Neural cell (in vitro differentiated cells): ENCODE data around the gene NSA2. TPM values are rescaled to one million over a fixed set of nuclear protein-coding genes. Genes with fewer than 3 reads are reported as not detected.

Source experiments
- H2AFZ ChIP-seq: fragments of 200-600, 300-800 bp; sonication (generic), shearing (Covaris generic); 2 replicates; pipeline ENCODE4 v1.6.0; 2014; ENCODE audit warnings: low read depth, mild to moderate bottlenecking, antibody characterized with exemption, low read length, moderate library complexity
- H3F3A ChIP-seq: fragments of 200-600 bp; shearing (Covaris generic); 2 replicates; pipeline ENCODE4 v1.6.1; 2016; ENCODE audit warnings: mild to moderate bottlenecking, moderate library complexity, mixed read lengths, antibody characterized with exemption, low read length; ENCODE audit not compliant: insufficient read depth, poor library complexity, severe bottlenecking
- H3K27ac ChIP-seq: fragments of 200-600, 300-800 bp; sonication (generic), shearing (Covaris generic); 2 replicates; pipeline ENCODE4 v1.5.1; 2014; ENCODE audit warnings: mild to moderate bottlenecking, low read length, moderate library complexity
- H3K27me3 ChIP-seq: fragments of 300-800, 200-600 bp; sonication (generic), shearing (Covaris generic); 2 replicates; pipeline ENCODE4 v1.6.0; 2014; ENCODE audit warnings: mild to moderate bottlenecking, low read depth, low read length, moderate library complexity; ENCODE audit not compliant: insufficient read depth
- H3K36me3 ChIP-seq: fragments of 300-800, 200-600 bp; sonication (generic), shearing (Covaris generic); 2 replicates; pipeline ENCODE4 v1.5.1; 2014; ENCODE audit warnings: mild to moderate bottlenecking, antibody characterized with exemption, low read length, moderate library complexity; ENCODE audit not compliant: insufficient read depth
- H3K4me2 ChIP-seq: fragments of 300-800, 200-600 bp; sonication (generic), shearing (Covaris generic); 2 replicates; pipeline ENCODE4 v1.6.0; 2014; ENCODE audit warnings: mild to moderate bottlenecking, low read length
- H3K4me3 ChIP-seq: fragments of 300-800, 200-600 bp; sonication (generic), shearing (Covaris generic); 2 replicates; pipeline ENCODE4 v1.5.1; 2014; ENCODE audit warnings: mild to moderate bottlenecking, low read length, moderate library complexity
- H3K79me2 ChIP-seq: fragments of 200-600 bp; shearing (Covaris generic); replicated peaks from 2 replicates; pipeline ENCODE4 v1.6.0; 2014; ENCODE audit warnings: mild to moderate bottlenecking, low read length, moderate library complexity; ENCODE audit not compliant: insufficient read depth
- H3K9ac ChIP-seq: fragments of 300-800, 200-600 bp; sonication (generic), shearing (Covaris generic); 2 replicates; pipeline ENCODE4 v1.6.1; 2016; ENCODE audit warnings: mild to moderate bottlenecking, low read length, mixed read lengths
- H3K9me2 ChIP-seq: fragments of 200-600 bp; shearing (Covaris generic); 2 replicates; pipeline ENCODE4 v1.6.1; 2016; ENCODE audit warnings: mild to moderate bottlenecking, low read length, mixed read lengths; ENCODE audit not compliant: insufficient read depth
- H3K9me3 ChIP-seq: fragments of 200-600, 300-800 bp; sonication (generic), shearing (Covaris generic); 2 replicates; pipeline ENCODE4 v1.6.1; 2016; ENCODE audit warnings: mild to moderate bottlenecking, mixed run types, low read length, moderate library complexity, mixed read lengths
- H4K20me1 ChIP-seq: fragments of 200-600 bp; shearing (Covaris generic); 2 replicates; pipeline ENCODE4 v1.6.1; 2016; ENCODE audit warnings: mild to moderate bottlenecking, mixed run types; ENCODE audit not compliant: insufficient read depth
- EP300 ChIP-seq: fragments of 450-650 bp; conservative IDR thresholded peaks from 2 replicates; pipeline ENCODE4 v1.6.1; 2014; ENCODE audit warnings: antibody characterized with exemption, mild to moderate bottlenecking, moderate library complexity; ENCODE audit not compliant: poor library complexity, severe bottlenecking
- EZH2 ChIP-seq: fragments of 200-600, 300-800 bp; shearing (Covaris generic), sonication (generic); IDR thresholded peaks from 2 replicates; pipeline ENCODE4 v1.6.1; 2014; ENCODE audit warnings: antibody characterized with exemption, low read length, borderline replicate concordance, mild to moderate bottlenecking; ENCODE audit not compliant: insufficient read depth, poor library complexity, severe bottlenecking
- MXI1 ChIP-seq: fragments of 450-650 bp; conservative IDR thresholded peaks from 2 replicates; pipeline ENCODE4 v1.6.1; 2014; ENCODE audit warnings: antibody characterized with exemption, mild to moderate bottlenecking; ENCODE audit not compliant: poor library complexity, severe bottlenecking
- POLR2AphosphoS5 ChIP-seq: IDR thresholded peaks from 2 replicates; pipeline ENCODE4 v1.6.1; 2012
- RAD21 ChIP-seq: fragments of 450-650 bp; conservative IDR thresholded peaks from 2 replicates; pipeline ENCODE4 v1.6.1; 2014; ENCODE audit warnings: antibody characterized with exemption, mild to moderate bottlenecking, moderate library complexity
- SMC3 ChIP-seq: fragments of 450-650 bp; conservative IDR thresholded peaks from 2 replicates; pipeline ENCODE4 v1.6.1; 2014; ENCODE audit warnings: antibody characterized with exemption, mild to moderate bottlenecking, moderate library complexity; ENCODE audit not compliant: poor library complexity
- TAF1 ChIP-seq: IDR thresholded peaks from 2 replicates; pipeline ENCODE4 v1.6.1; 2012; ENCODE audit warnings: low read depth
- polyA plus RNA-seq: library from polyadenylated mRNA; depleted of rRNA; stranded (reverse); fragments of >200 nt; gene quantifications from 2 replicates; pipeline ENCODE4 v1.2.3, GENCODE V29; 2014
- TF ChIP-seq, protein P1 (sequence below): IDR thresholded peaks from 2 replicates; pipeline ENCODE4 v1.6.1; 2012; ENCODE audit warnings: borderline replicate concordance
- TF ChIP-seq, protein P2 (sequence below): fragments of 450-650 bp; IDR thresholded peaks from 2 replicates; pipeline ENCODE4 v1.5.1; 2014; ENCODE audit warnings: antibody characterized with exemption, mild to moderate bottlenecking, moderate library complexity; ENCODE audit not compliant: poor library complexity, severe bottlenecking

Gene NSA2
- polyA plus RNA-seq, 1 donor from 2014 or later = 164 TPM

DNA sequence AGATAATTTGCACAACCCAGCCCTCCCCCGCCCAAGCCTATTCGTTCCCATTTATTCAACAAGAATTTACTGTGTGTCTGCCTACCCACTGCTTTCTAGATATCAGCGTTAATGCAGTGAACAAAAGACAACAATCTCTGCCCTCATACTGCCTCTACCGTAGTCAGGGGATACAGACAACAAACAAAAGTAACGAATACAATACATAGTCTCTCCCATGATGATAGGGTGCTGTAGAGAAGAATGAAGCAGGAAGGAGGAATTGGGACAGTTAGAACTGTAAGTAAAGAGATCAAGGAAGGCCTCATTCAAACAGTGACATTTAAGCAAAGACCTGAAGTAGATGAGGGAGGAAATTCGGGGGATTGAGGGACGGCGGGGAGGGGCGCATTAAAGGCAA, 1.8 kb upstream of the NSA2 start:
- H3F3A ChIP-seq = no peaks in the 10 kb centered on the region
- no peaks in the 10 kb centered on the region for H3K27me3 ChIP-seq
- H3K9ac ChIP-seq = no peak overlapping the region
- TF ChIP-seq MXI1 (no peak), RAD21 (no peak), SMC3 (no peak), POLR2AphosphoS5 (no peak), TAF1 (no peak), EZH2 (no peak)
- TF ChIP-seq, protein P1, sequence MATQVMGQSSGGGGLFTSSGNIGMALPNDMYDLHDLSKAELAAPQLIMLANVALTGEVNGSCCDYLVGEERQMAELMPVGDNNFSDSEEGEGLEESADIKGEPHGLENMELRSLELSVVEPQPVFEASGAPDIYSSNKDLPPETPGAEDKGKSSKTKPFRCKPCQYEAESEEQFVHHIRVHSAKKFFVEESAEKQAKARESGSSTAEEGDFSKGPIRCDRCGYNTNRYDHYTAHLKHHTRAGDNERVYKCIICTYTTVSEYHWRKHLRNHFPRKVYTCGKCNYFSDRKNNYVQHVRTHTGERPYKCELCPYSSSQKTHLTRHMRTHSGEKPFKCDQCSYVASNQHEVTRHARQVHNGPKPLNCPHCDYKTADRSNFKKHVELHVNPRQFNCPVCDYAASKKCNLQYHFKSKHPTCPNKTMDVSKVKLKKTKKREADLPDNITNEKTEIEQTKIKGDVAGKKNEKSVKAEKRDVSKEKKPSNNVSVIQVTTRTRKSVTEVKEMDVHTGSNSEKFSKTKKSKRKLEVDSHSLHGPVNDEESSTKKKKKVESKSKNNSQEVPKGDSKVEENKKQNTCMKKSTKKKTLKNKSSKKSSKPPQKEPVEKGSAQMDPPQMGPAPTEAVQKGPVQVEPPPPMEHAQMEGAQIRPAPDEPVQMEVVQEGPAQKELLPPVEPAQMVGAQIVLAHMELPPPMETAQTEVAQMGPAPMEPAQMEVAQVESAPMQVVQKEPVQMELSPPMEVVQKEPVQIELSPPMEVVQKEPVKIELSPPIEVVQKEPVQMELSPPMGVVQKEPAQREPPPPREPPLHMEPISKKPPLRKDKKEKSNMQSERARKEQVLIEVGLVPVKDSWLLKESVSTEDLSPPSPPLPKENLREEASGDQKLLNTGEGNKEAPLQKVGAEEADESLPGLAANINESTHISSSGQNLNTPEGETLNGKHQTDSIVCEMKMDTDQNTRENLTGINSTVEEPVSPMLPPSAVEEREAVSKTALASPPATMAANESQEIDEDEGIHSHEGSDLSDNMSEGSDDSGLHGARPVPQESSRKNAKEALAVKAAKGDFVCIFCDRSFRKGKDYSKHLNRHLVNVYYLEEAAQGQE = no peak
- TF ChIP-seq, protein P2, sequence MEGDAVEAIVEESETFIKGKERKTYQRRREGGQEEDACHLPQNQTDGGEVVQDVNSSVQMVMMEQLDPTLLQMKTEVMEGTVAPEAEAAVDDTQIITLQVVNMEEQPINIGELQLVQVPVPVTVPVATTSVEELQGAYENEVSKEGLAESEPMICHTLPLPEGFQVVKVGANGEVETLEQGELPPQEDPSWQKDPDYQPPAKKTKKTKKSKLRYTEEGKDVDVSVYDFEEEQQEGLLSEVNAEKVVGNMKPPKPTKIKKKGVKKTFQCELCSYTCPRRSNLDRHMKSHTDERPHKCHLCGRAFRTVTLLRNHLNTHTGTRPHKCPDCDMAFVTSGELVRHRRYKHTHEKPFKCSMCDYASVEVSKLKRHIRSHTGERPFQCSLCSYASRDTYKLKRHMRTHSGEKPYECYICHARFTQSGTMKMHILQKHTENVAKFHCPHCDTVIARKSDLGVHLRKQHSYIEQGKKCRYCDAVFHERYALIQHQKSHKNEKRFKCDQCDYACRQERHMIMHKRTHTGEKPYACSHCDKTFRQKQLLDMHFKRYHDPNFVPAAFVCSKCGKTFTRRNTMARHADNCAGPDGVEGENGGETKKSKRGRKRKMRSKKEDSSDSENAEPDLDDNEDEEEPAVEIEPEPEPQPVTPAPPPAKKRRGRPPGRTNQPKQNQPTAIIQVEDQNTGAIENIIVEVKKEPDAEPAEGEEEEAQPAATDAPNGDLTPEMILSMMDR = no peak
- H4K20me1 ChIP-seq = no peaks in the 10 kb centered on the region
- no peaks in the 10 kb centered on the region for H3K9me2 ChIP-seq
- H3K79me2 ChIP-seq = peaks cover 54% of the 10 kb centered on the region
- H2AFZ ChIP-seq = no peak overlapping the region
- H3K27ac ChIP-seq = no peak overlapping the region
- peak overlapping the region; percentile 32 for H3K4me2 ChIP-seq
- H3K9me3 ChIP-seq = no peaks in the 10 kb centered on the region
- no peaks in the 10 kb centered on the region for H3K36me3 ChIP-seq
- peak overlapping the region; percentile 100 for H3K4me3 ChIP-seq

DNA sequence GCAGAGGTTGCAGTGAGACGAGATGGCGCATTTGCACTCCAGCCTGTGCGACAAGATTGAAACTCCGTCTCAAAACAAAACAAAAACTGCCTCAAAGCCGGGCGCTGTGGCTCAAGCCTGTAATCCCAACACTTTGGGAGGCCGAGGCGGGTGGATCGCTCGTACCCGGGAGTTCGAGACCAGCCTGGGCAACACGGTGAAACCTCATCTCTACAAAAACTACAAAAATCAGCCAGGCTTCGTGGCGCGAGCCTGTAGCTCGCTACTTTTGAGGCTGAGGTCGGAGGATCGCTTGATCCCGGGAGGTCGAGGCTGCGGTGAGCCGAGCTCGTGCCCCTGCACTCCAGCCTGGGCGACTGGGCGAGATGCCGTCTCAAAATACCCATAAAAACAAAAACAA, 1.1 kb upstream of the NSA2 start:
- Histone ChIP-seq H3K9me3 (no peaks in the 10 kb centered on the region), H3K9me2 (no peaks in the 10 kb centered on the region), H3F3A (no peaks in the 10 kb centered on the region), H2AFZ (no peak overlapping the region), H4K20me1 (no peaks in the 10 kb centered on the region), H3K79me2 (peaks cover 52% of the 10 kb centered on the region), H3K27ac (no peak overlapping the region), H3K4me3 (peak overlapping the region; percentile 100), H3K36me3 (no peaks in the 10 kb centered on the region), H3K4me2 (peak overlapping the region; percentile 68), H3K9ac (peak overlapping the region; percentile 89), H3K27me3 (no peaks in the 10 kb centered on the region)
- TF ChIP-seq, protein P1 = no peak
- no peak for TF ChIP-seq EP300
- TF ChIP-seq RAD21 = no peak
- no peak for TF ChIP-seq SMC3
- no peak for TF ChIP-seq POLR2AphosphoS5
- TF ChIP-seq TAF1 = no peak
- no peak for TF ChIP-seq EZH2
- TF ChIP-seq, protein P2 = no peak
- no peak for TF ChIP-seq MXI1
